Kidney (tissue), 14 donors: ENCODE data around the gene SPP2. TPM values are rescaled to one million over a fixed set of nuclear protein-coding genes. Genes with fewer than 3 reads are reported as not detected.

ENCODE experiments used
- DNase-seq, 5 donors: peaks; one replicate each; pipeline ENCODE4 v3.0.0-alpha.2; 2013 to 2020
- FAIRE-seq: peaks from 2 replicates; lab custom pipeline; 2012; peaks lifted over from hg19 to GRCh38; lab: Jason Lieb, UNC
- H3K27ac ChIP-seq, 2 donors: one replicate each; pipeline ENCODE4 v1.7.0; 2013; ENCODE audit warnings: low read depth in 2 of 2, low read length in 2 of 2, inconsistent platforms in 1 of 2
- H3K27me3 ChIP-seq: one replicate; pipeline ENCODE4 v1.7.1; 2013; ENCODE audit warnings: low read length, inconsistent platforms; ENCODE audit not compliant: control insufficient read depth, insufficient read depth
- H3K36me3 ChIP-seq, 3 donors: one replicate each; pipeline versions ENCODE4 v1.7.0 to v1.7.1; 2013; ENCODE audit warnings: low read length in 3 of 3, control low read depth in 1 of 3, inconsistent platforms in 1 of 3; ENCODE audit not compliant: insufficient read depth in 3 of 3, control insufficient read depth in 2 of 3
- H3K4me1 ChIP-seq, 3 donors: one replicate each; pipeline versions ENCODE4 v1.7.0 to v1.7.1; 2013; ENCODE audit warnings: low read length in 3 of 3, inconsistent platforms in 1 of 3, low read depth in 1 of 3; ENCODE audit not compliant: control insufficient read depth in 2 of 3, insufficient read depth in 2 of 3
- H3K4me3 ChIP-seq, 3 donors: one replicate each; pipeline versions ENCODE4 v1.7.0 to v1.8.1; 2013; ENCODE audit warnings: low read length in 3 of 3, control low read depth in 1 of 3, inconsistent platforms in 1 of 3
- H3K9ac ChIP-seq, 3 donors: one replicate each; pipeline versions ENCODE4 v1.7.0 to v1.7.1; 2013; ENCODE audit warnings: low read length in 3 of 3, control low read depth in 1 of 3, inconsistent platforms in 1 of 3
- H3K9me3 ChIP-seq, 3 donors: one replicate each; pipeline versions ENCODE4 v1.7.0 to v1.7.1; 2013; ENCODE audit warnings: low read length in 3 of 3, control low read depth in 1 of 3, inconsistent platforms in 1 of 3; ENCODE audit not compliant: control insufficient read depth in 2 of 3, insufficient read depth in 1 of 3
- intact Hi-C: fragments of 100-400 bp; cut with DNase I; formaldehyde crosslinking; loops from one replicate; pipeline ENCODE4 v1.11.1; 2022
- polyA plus RNA-seq: library from polyadenylated mRNA; stranded (reverse); fragments of 350-450 nt; fragmentation: Illumina TruSeq; extraction: RNeasy Lipid Tissue Mini Kit (QIAGEN cat#74804); gene quantifications from one replicate; pipeline ENCODE4 v1.2.3, GENCODE V29; 2014; ENCODE audit warnings: low read depth, low replicate concordance; ENCODE audit not compliant: insufficient read depth
- total RNA-seq: library from RNA; stranded (reverse); fragmentation: NEBNext Ultra II Directional; extraction: Animal tissue kit (Norgen Biotek cat#: 25700); gene quantifications from one replicate; pipeline ENCODE4 v1.2.1, GENCODE V29; 2021
- TF ChIP-seq, protein P1 (sequence below): IDR thresholded peaks from 3 replicates; pipeline ENCODE4 v1.5.1; 2012; ENCODE audit warnings: mild to moderate bottlenecking, moderate library complexity, borderline replicate concordance; ENCODE audit not compliant: insufficient read depth; ENCODE audit errors: extremely low read depth
- donor health status: control.
- donor health status: control.
- donor health status: control.
- donor health status: control.
- donor health status: control.
- donor health status: DM: yes; HTN: yes; CAD: no.
- donor health status: Normal renal cell carcinoma (clear cell type).

The SPP2 gene
- total and polyA plus RNA-seq, 2 donors from 2014 or later: not detected

DNA sequence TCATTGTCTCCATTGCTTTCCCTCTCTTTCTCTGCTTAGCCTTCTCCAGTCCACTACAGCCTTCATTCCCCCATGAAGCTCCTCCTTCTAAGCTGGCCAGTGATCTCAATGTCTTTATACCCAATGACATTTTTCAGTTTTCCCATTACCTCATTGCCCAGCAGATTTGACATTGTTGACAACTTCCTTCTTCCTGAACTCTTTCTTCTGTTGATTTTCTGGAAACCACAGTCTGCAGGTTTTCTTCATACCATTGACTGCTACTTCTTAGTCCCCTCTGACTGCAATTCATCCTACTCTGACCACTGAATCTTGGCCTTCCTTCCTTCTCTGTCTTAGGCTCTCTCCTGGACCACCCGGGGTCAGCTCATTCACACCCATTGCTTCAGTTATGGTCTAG lies 22.9 kb upstream of the SPP2 start:
- DNase-seq: no peak
- intact Hi-C loops: no loop called here
- Histone ChIP-seq H3K9me3 (no peaks in the 10 kb centered on the region), H3K9ac (no peak overlapping the region), H3K4me3 (no peak overlapping the region), H3K27ac (no peak overlapping the region), H3K4me1 (peaks cover 0 to 2% (median 0%) of the 10 kb centered on the region in 3 donors), H3K36me3 (no peaks in the 10 kb centered on the region), H3K27me3 (no peaks in the 10 kb centered on the region)
- TF ChIP-seq, protein P1, sequence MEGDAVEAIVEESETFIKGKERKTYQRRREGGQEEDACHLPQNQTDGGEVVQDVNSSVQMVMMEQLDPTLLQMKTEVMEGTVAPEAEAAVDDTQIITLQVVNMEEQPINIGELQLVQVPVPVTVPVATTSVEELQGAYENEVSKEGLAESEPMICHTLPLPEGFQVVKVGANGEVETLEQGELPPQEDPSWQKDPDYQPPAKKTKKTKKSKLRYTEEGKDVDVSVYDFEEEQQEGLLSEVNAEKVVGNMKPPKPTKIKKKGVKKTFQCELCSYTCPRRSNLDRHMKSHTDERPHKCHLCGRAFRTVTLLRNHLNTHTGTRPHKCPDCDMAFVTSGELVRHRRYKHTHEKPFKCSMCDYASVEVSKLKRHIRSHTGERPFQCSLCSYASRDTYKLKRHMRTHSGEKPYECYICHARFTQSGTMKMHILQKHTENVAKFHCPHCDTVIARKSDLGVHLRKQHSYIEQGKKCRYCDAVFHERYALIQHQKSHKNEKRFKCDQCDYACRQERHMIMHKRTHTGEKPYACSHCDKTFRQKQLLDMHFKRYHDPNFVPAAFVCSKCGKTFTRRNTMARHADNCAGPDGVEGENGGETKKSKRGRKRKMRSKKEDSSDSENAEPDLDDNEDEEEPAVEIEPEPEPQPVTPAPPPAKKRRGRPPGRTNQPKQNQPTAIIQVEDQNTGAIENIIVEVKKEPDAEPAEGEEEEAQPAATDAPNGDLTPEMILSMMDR: no peak
- no peak for FAIRE-seq

DNA sequence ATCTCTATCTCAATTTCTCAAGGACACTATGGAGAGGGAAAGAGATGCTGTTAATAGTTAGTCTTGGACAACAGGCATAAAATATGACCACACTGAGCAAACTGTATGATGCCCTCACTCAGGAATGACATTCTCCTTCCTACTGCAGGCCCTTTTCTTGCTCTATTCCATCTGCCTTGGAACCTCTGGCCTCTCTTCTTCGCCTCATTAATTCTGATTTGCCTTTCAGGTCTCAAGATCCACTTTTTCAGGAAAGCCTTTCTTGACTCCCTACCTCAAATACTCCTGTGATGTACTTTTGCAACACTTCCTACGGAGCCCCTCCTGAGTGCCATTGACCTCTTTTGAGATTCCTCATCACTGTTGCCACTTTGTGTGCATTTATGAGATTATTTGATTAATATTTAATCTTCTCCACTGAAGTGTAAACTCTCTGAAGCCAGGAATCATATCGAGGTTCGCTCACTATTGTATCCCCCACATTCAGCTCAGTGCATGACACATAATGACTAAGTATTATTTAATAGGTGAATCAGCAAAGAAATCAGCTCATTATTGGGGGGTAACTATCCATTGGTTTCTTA lies 21.3 kb upstream of the SPP2 start:
- no peak overlapping the region for H3K9ac ChIP-seq
- H3K36me3 ChIP-seq: no peaks in the 10 kb centered on the region
- H3K4me1 ChIP-seq: peaks cover 0 to 2% (median 0%) of the 10 kb centered on the region in 3 donors
- DNase-seq: peak in 2 of 5 donors; percentile 19 to 39
- intact Hi-C loops: no loop called here
- no peaks in the 10 kb centered on the region for H3K9me3 ChIP-seq
- H3K4me3 ChIP-seq: no peak overlapping the region
- TF ChIP-seq, protein P1: no peak
- H3K27me3 ChIP-seq: no peaks in the 10 kb centered on the region
- no peak for FAIRE-seq
- no peak overlapping the region for H3K27ac ChIP-seq

DNA sequence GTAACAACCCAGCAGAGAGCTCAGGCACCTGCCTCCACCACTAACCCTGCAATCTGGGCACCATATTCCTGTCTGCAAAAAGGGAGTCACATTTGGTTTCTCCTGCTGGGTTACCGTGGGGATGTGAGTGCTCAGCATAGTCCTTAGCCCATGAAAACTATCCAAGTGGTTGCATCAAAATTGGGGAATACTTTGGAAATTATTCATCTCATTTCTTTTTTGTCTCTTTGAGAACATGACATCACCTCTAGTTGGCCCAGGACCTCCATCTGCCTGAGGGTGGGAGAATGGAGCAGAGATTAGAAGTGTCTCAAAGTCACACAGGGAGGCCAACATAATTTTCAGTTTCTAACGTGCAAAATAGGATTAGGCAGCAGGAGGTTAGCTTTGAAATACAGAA lies 19.3 kb upstream of the SPP2 start:
- FAIRE-seq (no peak), DNase-seq (no peak)
- H3K9ac ChIP-seq: no peak overlapping the region
- no peak overlapping the region for H3K27ac ChIP-seq
- H3K4me1 ChIP-seq: no peaks in the 10 kb centered on the region
- intact Hi-C loops: no loop called here
- H3K36me3 ChIP-seq: no peaks in the 10 kb centered on the region
- TF ChIP-seq, protein P1: no peak
- H3K27me3 ChIP-seq: no peaks in the 10 kb centered on the region
- H3K9me3 ChIP-seq: no peaks in the 10 kb centered on the region
- no peak overlapping the region for H3K4me3 ChIP-seq
